Stimulated activated CD4-positive, alpha-beta T cell treated with anti-CD3 and anti-CD28 coated beads, Interleukin-2, amount 100 ng/mL, for 48 hours (primary cell): ENCODE data around the gene IL20RA.
"Not testable (repeated sequence)": the region's sequence is repeated elsewhere in the genome, so short reads cannot be mapped to it uniquely, and the experiment has no call there.

Experiments
- DNase-seq, 2 donors: peaks; one replicate each; pipeline ENCODE4 v3.0.0-alpha.2; 2020

The IL20RA gene, protein sequence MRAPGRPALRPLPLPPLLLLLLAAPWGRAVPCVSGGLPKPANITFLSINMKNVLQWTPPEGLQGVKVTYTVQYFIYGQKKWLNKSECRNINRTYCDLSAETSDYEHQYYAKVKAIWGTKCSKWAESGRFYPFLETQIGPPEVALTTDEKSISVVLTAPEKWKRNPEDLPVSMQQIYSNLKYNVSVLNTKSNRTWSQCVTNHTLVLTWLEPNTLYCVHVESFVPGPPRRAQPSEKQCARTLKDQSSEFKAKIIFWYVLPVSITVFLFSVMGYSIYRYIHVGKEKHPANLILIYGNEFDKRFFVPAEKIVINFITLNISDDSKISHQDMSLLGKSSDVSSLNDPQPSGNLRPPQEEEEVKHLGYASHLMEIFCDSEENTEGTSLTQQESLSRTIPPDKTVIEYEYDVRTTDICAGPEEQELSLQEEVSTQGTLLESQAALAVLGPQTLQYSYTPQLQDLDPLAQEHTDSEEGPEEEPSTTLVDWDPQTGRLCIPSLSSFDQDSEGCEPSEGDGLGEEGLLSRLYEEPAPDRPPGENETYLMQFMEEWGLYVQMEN

DNA sequence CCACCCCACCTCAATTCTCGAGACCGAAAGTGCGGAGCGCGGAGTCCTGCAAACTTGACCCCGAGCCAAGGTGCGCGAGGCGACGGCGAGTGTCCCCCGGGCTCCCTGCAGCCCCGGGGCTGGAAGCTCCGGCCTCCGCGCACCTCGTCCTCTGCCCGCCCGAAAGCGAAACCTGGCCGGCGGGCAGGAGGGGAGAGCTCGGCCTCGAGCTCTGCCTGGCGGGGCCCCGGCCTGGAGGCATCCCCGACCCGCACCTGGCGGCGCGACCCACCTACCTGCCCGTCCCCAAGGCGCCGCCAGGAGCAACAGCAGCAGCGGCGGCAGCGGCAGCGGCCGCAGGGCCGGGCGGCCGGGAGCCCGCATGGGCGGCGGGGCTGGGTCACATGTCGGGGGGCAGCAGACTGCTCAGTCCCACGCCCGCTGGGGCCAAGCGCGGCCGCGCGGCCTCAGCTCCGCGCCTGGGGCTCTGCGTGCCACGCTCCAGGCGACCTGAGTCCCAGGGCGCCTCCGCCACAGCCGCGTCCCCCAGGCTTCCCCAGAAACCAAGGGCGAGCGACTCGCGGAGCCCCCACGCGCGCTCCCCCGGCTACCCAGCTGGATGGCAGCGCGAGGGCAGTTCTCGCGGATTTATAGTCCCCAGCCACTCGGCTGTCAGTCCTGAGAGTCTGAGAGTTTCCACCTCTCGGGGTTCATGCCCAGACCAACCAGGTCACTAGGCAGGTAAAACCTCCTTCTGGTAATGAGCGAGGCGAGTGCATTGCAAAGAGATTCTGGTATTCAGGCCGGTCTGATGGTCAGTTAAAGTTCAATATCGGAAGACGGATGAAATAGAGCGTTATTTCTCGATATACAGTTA lies at the start of gene IL20RA:
TSS of gene IL20RA (minus strand) at position 600 of the 856 bp plus-strand sequence. CDS start at position 363, 237 bp downstream.
- peak in 1 of 2 donors; percentile 1 for DNase-seq

DNA sequence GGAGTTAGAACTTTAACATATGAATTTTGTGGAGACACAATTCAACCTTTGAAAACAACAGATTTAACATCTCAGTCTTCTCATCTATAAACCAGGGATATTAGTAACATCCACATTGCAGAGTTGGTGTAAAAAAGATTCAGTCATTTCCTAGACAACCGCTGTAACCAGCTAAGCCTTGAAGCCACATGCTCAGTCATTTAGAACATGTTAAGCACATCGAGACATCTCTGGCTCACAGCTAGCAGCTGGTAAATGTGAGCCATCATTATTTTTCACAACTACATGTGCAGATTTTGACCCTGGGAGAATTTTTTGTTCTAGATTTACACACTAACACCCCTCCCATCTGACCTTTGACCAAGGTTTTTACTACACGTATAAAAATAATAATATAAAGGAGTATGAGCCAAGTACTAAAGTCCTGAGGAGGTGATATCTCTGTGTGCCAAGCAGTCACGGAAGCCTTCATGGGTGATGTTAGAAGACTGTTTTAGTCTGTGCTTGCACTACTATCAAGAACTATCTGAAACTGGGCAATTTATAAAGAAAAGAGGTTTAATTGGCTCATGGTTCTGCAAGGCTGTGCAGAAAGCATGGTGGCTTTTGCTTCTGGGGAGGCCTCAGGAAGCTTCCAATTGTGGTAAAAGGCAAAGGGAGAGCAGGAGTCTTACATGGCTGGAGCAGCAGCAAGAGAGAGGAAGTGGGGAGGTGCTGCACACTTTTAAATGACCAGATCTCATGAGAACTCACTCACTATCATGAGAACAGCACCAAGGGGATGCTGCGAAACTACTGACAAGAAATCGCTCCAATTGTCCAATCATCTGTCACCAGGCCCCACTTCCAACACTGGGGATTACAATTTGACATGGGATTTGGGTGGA lies 48.7 kb upstream of the IL20RA start:
- no peak for DNase-seq

DNA sequence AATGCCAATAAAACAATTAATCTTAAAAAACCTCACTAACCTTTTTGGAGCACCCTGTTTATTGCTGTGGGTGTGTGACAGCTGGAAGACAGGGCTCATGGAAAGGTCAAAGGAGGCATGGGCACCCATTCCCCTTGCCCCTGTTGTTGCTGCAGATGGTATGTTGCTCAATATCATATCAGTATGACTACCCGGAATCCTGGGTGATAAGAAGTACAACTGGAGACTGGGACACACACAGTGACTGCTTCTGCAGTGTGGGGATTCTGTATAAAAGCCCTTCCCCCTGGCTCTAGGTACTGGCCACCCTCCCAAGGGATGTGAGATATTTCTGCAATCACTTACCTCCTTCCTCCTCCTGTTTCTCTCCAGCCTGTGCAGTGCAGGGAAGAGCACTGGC lies 47.3 kb upstream of the IL20RA start:
- no peak for DNase-seq

- DNase-seq = no peak
These were observed 44.5 kb upstream of the IL20RA start for GRCh38 chr6:137089305-137089704.

GRCh38 chr6:137087902-137088301 lies 43.1 kb upstream of the IL20RA start:
- no peak for DNase-seq

- no peak for DNase-seq
These were observed 41.3 kb upstream of the IL20RA start for GRCh38 chr6:137086031-137086430.

DNA sequence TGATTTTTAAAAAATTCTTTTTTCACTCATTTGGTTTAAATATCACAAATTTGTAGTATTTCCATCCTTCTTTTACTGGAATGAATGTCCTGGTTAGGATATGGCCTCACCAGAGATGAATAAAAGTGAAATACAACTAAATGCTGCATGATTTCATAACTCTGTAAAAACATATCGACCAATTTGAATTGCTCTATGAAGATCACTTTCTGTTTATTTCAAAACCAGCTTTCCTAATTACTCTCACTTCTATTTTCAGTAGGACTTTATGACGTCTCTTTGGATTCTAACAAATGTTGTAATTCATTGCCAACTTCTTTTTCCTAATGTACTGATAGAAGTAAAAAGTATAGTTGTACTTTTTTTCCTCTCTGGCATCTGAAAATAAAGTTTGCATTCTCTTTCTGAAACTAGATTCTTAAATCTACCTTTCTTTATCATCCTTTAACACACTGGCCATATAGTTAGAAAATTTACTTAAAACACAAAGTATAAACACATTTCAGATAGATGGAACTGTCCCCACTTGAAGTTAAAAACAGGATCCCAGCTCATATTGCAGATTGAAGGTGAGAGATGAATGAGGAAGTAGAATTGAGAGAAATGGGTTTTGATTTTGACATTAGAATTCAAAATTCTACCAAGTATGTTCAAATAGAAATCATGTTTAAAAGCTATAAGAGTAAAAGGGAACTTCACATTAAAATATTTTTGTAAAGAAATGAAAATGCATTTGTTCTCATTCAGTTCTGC lies 40.3 kb upstream of the IL20RA start:
- DNase-seq = no peak

DNA sequence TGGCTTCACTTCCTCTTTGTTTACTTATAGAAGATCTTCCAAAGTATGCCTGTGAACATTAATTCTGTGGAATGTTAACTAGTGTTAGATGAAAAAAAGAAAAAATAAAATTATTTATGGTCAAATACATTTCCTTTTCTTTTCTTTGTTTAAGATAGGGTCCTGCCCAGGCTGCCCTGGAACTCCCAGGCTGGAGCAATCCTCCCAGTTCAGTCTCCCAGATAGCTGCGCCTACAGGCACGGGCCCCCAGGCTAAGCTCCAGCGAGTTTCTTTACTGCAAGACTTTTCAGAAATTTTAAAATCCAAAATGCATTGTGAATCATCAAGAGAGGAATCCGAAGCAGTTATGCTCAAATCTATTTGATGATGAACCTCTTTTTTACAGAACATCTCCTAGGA lies 39.3 kb upstream of the IL20RA start:
- DNase-seq = no peak

DNA sequence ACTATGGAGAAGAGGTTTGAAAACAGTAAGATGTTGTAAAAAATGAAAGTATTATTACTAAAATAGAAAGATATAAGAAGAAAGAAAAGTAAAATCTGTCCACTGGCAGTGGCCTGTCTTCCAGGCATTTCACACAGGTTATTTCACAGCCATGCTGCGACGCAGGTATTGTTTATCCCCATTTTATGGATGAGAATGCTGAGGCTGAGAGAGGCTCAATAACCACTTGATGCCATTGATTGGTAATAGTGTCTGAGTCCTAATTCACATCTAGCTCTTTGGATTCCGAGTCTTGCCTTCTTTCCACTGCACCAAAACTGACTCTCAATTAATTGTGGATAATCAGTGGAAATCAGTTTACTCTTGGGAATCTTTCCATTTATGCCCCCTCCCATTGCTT lies 37.2 kb upstream of the IL20RA start:
- no peak for DNase-seq

- DNase-seq = no peak
These were observed 35.9 kb upstream of the IL20RA start for GRCh38 chr6:137080711-137081110.

DNA sequence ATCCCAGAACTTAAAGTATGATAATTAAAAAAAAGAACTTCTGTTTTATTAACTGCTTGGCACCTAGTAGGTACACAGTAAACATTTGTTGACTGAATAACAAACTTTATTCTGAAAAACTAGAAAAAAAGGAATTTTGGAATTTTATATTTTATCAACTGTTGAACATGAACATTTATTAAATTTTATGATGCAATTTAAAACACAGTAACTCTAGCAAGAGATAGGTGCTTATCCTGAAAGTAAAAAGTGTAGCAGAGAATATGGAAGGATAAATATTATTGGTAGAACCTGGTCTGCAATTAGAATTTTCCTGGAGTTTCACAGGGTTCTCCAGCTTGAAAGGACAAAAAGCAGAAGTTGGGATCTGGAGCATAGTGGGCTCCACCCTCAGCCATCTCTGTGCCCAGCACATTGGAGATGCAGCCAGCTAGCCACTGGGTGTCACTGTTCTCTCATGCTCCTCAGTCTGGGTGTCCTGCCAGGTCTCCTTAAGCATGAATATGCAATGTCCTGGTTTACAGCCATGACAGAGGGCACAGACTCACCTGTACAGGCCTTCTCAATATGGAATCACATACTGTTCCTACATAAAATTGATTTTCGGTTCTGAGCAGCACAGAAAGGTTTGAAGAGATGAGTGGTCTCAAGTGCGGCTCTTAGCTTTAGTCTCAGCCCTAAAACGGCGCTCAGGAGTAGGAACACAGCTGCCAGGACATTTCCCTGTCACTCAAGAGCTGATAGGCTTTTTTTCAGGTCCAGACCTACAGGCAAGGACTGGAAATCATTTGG lies 31.7 kb upstream of the IL20RA start:
- DNase-seq = peak; percentile 36 to 40

GRCh38 chr6:137075790-137076189 lies 31.0 kb upstream of the IL20RA start:
- DNase-seq = not testable (repeated sequence)

- no peak for DNase-seq
These were observed 25.5 kb upstream of the IL20RA start for GRCh38 chr6:137070303-137070702.

- no peak for DNase-seq
These were observed 22.6 kb upstream of the IL20RA start for GRCh38 chr6:137067399-137067798.

- DNase-seq = no peak
These were observed 13.3 kb upstream of the IL20RA start for GRCh38 chr6:137058037-137058436.

- no peak for DNase-seq
These were observed 11.5 kb upstream of the IL20RA start for GRCh38 chr6:137056121-137056880.

GRCh38 chr6:137051790-137052472 lies 7.2 kb upstream of the IL20RA start:
- DNase-seq = no peak

- DNase-seq = no peak
These were observed 4.3 kb upstream of the IL20RA start for GRCh38 chr6:137049095-137049494.

GRCh38 chr6:137046871-137047412 lies 2.2 kb upstream of the IL20RA start:
- DNase-seq = no peak
